GM13976 (cell line): Measurements from ENCODE around the gene FHOD3.
"Not testable (repeated sequence)": the region's sequence is repeated elsewhere in the genome, so short reads cannot be mapped to it uniquely, and the experiment has no call there.

Source experiments
- DNase-seq: peaks from one replicate; pipeline ENCODE4 v3.0.0; 2012; ENCODE audit warnings: low spot score
- in situ Hi-C: fragments of 300-500 bp; cut with MboI; formaldehyde crosslinking; loops from one replicate; pipeline ENCODE4 v1.12.0; 2022; ENCODE audit warnings: low sequenced_read_pairs, mixed read lengths, inconsistent platforms; ENCODE audit not compliant: unreplicated experiment
- TF ChIP-seq, protein P1 (sequence below): IDR thresholded peaks from 2 replicates; pipeline ENCODE4 v1.5.1; 2012; ENCODE audit warnings: borderline replicate concordance, mild to moderate bottlenecking; ENCODE audit not compliant: insufficient read depth; ENCODE audit errors: extremely low read depth, missing control alignments, control extremely low read depth

FHOD3 gene

DNA sequence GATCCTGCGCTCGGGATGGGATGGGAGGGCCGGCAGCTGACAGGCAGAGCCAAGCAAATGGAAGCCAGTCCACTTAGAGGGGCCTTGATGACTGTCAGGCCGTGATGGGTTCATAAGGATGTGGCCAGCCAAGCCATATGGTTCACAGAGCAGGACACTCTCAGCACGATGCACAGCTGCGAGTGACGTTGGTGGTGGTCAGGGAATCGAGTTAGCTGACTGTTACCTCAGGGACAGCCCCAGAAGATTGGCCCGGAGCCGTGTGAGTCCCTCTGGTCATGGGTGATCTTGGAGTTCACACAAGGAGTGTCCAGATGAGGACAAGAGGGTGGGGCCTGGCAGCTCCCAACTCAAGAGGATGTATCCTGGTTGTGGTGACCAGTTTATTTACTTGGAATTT lies 461.1 kb downstream of the FHOD3 start:
- TF ChIP-seq, protein P1, sequence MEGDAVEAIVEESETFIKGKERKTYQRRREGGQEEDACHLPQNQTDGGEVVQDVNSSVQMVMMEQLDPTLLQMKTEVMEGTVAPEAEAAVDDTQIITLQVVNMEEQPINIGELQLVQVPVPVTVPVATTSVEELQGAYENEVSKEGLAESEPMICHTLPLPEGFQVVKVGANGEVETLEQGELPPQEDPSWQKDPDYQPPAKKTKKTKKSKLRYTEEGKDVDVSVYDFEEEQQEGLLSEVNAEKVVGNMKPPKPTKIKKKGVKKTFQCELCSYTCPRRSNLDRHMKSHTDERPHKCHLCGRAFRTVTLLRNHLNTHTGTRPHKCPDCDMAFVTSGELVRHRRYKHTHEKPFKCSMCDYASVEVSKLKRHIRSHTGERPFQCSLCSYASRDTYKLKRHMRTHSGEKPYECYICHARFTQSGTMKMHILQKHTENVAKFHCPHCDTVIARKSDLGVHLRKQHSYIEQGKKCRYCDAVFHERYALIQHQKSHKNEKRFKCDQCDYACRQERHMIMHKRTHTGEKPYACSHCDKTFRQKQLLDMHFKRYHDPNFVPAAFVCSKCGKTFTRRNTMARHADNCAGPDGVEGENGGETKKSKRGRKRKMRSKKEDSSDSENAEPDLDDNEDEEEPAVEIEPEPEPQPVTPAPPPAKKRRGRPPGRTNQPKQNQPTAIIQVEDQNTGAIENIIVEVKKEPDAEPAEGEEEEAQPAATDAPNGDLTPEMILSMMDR, result no peak
- no peak for DNase-seq
- in situ Hi-C loops, result no loop called here

DNA sequence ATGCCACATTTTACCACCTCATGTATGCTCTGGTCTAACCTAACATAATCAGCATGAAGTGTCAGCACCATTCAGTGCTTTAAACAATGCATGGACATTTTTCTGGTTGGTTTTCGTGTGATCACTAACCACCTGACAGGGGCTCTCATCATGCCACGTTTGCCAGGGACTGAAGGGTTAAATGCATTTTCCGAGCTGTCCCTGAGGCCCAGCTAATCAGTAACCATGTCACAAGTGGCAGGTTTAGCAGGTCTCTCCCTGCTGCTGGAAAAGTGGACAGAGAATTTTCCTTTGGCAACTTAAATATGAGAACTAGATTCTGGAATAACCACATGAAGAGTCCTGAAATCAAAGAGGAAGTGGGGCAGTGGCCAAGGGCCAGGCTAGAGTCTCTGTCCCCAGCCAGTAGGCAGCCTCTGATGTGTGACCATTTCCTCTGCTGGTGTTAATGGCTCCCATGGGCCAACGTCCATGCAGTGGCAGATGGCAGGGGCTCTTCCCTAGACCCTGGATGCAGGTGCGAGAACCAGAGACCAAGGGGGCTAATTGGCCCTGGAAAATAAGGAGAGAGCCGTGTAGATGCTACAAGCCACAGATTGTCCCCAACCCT lies 461.8 kb downstream of the FHOD3 start:
- DNase-seq, result no peak
- TF ChIP-seq, protein P1, result no peak
- in situ Hi-C loops, result no loop called here

DNA sequence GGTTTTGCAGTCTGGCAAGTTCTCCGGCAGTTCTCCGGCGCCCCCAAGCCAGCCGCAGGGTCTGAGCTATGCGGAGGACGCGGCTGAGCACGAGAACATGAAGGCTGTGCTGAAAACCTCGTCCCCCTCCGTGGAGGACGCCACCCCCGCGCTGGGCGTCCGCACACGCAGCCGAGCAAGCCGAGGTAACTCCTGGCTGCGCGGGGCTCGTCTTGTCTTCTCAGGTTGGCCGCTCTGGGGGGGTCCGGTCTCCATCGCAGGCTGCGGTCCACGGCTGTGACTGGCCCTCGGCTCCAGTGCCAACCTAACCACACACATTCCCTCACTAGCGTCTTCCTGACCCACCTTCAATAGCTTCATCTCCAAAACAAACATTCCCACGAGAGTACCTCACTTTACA lies 463.1 kb downstream of the FHOD3 start:
- no peak for DNase-seq
- TF ChIP-seq, protein P1, result no peak
- in situ Hi-C loops, result no loop called here

DNA sequence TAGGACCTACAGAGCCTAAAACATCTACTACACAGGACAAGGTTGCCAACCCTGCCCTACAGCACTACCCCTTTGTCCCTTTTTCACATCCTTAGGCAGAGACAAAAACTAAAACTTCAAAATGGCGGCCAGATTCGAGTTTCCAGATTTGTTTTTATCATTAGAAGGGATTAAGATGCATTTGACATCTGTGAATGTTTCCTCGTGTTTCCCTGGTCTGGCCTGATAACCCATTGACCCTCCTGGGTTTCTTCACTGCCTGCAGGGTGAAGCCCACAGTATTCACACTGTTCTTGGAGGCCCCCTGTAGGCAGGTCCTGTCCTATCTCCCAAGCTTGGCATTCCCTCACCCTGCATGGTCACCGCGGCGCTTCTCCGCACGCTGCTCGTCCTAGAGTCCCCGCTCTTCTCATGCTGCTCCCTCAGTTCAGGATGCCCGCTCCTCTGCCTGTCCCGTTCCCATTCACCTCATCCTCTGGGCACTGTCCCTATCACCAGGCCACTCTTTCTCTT lies 463.7 kb downstream of the FHOD3 start:
- in situ Hi-C loops, result no loop called here

DNA sequence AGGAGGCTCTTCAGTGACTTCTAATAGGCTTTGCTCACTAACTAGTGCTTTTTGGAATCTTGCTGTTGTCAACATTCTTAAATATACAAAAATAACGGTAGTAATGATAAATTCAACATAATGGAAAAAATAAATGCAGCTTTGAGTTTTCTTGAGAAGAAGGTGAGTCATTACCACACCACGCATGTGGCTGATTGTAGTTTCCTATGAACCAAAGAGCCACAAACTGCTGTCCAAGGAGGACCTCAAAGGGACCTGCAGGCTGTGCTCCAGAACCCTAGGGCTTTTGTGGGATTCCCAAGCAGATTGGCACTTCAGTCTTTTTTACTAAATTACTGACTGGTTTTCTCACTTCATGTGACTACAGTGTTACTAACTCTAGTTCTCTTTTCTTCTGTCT lies 464.6 kb downstream of the FHOD3 start:
- in situ Hi-C loops, result no loop called here
- TF ChIP-seq, protein P1, result no peak
- DNase-seq, result no peak

More for the DNA sequence above, 463.7 kb downstream of the FHOD3 start:
- DNase-seq, result no peak
- TF ChIP-seq, protein P1, result no peak

DNA sequence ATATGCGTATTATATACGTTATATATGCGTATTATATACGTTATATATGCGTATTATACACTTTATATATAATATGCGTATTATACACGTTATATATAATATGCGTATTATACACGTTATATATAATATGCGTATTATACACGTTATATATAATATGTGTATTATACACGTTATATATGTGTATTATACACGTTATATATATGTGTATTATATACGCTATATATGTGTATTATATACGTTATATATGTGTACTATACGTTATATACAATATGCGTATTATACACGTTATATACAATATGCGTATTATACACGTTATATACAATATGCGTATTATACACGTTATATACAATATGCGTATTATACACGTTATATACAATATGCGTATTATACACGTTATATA lies 465.5 kb downstream of the FHOD3 start:
- DNase-seq, in situ Hi-C loops: not testable (repeated sequence)

DNA sequence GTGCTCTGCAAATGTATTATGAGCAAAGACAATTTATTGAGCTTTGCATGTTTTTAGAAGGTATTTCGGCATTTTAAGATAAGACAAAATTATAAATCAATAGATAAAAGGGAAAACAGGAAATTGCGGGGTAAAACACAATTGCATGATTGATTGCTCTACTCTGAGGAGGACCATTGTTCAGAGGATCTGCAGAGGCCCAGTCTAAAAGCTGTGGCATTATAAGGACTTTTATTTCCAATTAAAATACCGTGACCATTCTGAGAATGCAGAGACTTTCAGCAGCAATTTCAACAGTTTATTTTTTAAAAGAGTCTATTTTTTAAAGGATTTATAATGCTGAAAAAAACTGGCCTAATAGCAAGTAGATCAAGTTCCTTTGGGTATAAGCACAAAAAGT lies 469.3 kb downstream of the FHOD3 start:
- in situ Hi-C loops, result no loop called here

More for the DNA sequence above, 469.3 kb downstream of the FHOD3 start:
- TF ChIP-seq, protein P1, result no peak
- DNase-seq, result no peak
